Tibial artery (tissue), 4 donors: Measurements from ENCODE around the gene TRAPPC11.

ENCODE experiments used
- DNase-seq, 2 donors: peaks; one replicate each; pipeline ENCODE4 v3.0.0-alpha.2; 2019
- H3K27ac ChIP-seq, 2 donors: fragments of 200-600 bp; sonication (generic) in 1 of 2; 1 replicate in 1 of 2; 2 replicates in 1 of 2; pipeline ENCODE4 v1.5.1; 2018 to 2019; ENCODE audit warnings: mild to moderate bottlenecking in 1 of 2
- H3K27me3 ChIP-seq, 2 donors: fragments of 200-600 bp; sonication (generic) in 1 of 2; one replicate each; pipeline versions ENCODE4 v1.5.1 to v1.6.0; 2016 to 2019
- H3K36me3 ChIP-seq, 3 donors: fragments of 200-600 bp; sonication (generic) in 2 of 3; one replicate each; pipeline ENCODE4 v1.5.1; 2016 to 2019; ENCODE audit warnings: mild to moderate bottlenecking in 2 of 3
- H3K4me1 ChIP-seq, 4 donors: fragments of 200-600 bp; sonication (generic) in 2 of 4; 1 replicate in 3 of 4; 2 replicates in 1 of 4; pipeline ENCODE4 v1.5.1; 2016 to 2019
- H3K4me3 ChIP-seq, 2 donors: fragments of 200-600 bp; sonication (generic) in 1 of 2; 1 replicate in 1 of 2; 2 replicates in 1 of 2; pipeline ENCODE4 v1.5.1; 2018 to 2019; ENCODE audit warnings: mild to moderate bottlenecking in 2 of 2
- H3K9me3 ChIP-seq, 3 donors: fragments of 200-600 bp; sonication (generic) in 1 of 3; one replicate each; pipeline ENCODE4 v1.5.1; 2016 to 2019
- intact Hi-C: fragments of 100-400 bp; cut with DNase I; formaldehyde crosslinking; loops from one replicate; pipeline ENCODE4 v1.15.0; 2023; ENCODE audit warnings: low total_unique reads
- TF ChIP-seq, protein P1 (sequence below), 2 experiments: fragments of 200-600 bp in 1 of 2; fragments of 450-650 bp in 1 of 2; IDR thresholded peaks; one replicate each; pipeline ENCODE4 v1.5.1; 2017 to 2019; ENCODE audit warnings: antibody characterized with exemption in 2 of 2, mild to moderate bottlenecking in 1 of 2, moderate library complexity in 1 of 2

TRAPPC11 gene

DNA sequence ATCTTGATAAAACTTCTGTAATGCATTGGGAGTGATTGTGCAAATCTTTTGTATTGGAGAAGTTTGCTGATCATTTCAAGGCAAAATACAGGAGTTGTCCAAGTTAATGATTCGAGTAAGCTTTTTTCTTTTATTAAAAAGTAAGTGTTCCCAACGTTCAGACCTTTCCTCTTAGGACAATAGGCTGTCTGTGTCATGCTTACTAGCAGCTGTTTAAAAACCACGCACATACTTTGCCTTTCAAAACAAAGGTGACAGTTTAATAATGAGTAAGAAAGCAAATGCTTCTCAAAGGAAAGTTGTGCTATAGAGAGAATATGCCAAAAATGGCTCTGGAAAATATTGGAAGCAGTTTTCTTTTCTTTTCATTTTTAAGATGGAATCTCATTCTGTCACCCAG is 11.2 kb downstream of the TRAPPC11 start:
- no peaks in the 10 kb centered on the region for H3K9me3 ChIP-seq
- no peaks in the 10 kb centered on the region for H3K27me3 ChIP-seq
- DNase-seq, result no peak
- no peak overlapping the region for H3K4me3 ChIP-seq
- H3K27ac ChIP-seq, result no peak overlapping the region
- intact Hi-C loops, result no loop called here
- TF ChIP-seq, protein P1, sequence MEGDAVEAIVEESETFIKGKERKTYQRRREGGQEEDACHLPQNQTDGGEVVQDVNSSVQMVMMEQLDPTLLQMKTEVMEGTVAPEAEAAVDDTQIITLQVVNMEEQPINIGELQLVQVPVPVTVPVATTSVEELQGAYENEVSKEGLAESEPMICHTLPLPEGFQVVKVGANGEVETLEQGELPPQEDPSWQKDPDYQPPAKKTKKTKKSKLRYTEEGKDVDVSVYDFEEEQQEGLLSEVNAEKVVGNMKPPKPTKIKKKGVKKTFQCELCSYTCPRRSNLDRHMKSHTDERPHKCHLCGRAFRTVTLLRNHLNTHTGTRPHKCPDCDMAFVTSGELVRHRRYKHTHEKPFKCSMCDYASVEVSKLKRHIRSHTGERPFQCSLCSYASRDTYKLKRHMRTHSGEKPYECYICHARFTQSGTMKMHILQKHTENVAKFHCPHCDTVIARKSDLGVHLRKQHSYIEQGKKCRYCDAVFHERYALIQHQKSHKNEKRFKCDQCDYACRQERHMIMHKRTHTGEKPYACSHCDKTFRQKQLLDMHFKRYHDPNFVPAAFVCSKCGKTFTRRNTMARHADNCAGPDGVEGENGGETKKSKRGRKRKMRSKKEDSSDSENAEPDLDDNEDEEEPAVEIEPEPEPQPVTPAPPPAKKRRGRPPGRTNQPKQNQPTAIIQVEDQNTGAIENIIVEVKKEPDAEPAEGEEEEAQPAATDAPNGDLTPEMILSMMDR (IDR thresholded peaks at IDR 0.05), result no peak
- H3K36me3 ChIP-seq, result peaks cover 49 to 75% (median 65%) of the 10 kb centered on the region in 3 donors
- H3K4me1 ChIP-seq, result no peaks in the 10 kb centered on the region

DNA sequence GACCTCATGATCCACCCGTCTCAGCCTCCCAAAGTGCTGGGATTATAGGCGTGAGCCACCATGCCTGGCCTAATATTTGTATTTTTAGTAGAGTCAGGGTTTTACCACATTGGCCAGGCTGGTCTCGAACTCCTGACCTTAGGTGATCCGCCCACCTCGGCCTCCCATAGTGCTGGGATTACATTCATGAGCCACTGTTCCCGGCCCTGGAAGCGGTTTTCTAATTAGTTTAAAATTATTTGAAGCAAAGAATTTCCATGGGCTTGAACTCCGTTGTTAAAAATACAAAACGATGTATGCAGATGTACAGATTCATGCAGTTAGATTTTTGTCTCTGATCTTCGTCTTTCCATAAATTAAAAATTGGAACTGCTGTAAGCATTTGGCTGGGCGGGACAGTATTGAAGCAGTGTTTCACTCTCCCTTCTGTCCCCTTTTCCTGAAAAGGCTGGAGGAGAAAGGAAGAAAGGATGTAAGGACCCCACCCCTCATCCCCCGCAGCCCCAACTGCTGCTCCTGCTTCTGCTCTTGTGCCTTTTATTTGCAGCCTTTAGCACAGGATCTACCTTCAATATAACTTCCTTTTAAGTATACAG is 12.0 kb downstream of the TRAPPC11 start:
- Histone ChIP-seq H3K4me3 (no peak overlapping the region), H3K27me3 (no peaks in the 10 kb centered on the region), H3K36me3 (peaks cover 50 to 74% (median 66%) of the 10 kb centered on the region in 3 donors), H3K27ac (no peak overlapping the region), H3K4me1 (no peaks in the 10 kb centered on the region), H3K9me3 (no peaks in the 10 kb centered on the region)
- TF ChIP-seq, protein P1 (IDR thresholded peaks at IDR 0.05), result no peak
- no peak for DNase-seq
- intact Hi-C loops, result no loop called here

DNA sequence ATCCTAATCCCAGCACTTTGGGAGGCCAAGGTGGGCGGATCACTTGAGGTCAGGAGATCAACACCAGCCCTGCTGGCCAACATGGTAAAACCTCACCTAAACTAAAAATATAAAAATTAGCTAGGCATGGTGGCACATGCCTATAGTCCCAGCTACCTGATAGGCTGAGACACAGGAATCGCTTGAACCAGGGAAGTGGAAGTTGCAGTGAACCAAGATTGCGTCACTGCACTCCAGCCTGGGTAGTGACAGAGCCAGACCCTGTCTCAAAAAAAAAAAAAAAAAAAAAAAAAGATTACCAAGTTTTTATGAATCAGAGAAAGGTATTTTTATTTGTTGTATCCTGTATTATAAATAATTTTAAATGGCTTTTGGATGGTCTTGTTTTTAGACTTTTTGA is 15.1 kb downstream of the TRAPPC11 start:
- DNase-seq, result no peak
- no peaks in the 10 kb centered on the region for H3K9me3 ChIP-seq
- intact Hi-C loops, result no loop called here
- no peaks in the 10 kb centered on the region for H3K27me3 ChIP-seq
- H3K4me3 ChIP-seq, result no peak overlapping the region
- TF ChIP-seq, protein P1 (IDR thresholded peaks at IDR 0.05), result no peak
- peaks cover 51 to 76% (median 62%) of the 10 kb centered on the region in 3 donors for H3K36me3 ChIP-seq
- H3K4me1 ChIP-seq, result no peaks in the 10 kb centered on the region
- H3K27ac ChIP-seq, result no peak overlapping the region

DNA sequence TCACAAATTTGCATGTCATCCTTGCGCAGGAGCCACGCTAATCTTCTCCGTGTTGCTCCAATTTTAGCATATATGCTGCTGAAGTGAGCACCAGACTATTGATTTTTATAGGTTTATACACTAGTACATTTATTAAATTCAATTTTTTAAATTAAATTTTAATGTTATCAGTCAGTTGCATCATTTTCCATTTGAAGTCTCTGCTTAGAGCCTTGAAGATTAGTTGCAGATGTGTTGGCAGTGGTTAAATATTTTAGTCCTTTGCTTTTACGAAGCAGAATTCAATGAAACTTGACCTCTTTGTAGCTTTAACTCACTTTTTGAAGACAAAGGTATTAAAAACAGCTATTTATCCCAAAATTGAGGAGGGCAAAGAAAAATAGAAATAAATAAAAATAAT is 16.5 kb downstream of the TRAPPC11 start:
- no peak for DNase-seq
- Histone ChIP-seq H3K4me1 (no peaks in the 10 kb centered on the region), H3K4me3 (no peak overlapping the region), H3K9me3 (no peaks in the 10 kb centered on the region), H3K27ac (no peak overlapping the region), H3K36me3 (peaks cover 47 to 76% (median 59%) of the 10 kb centered on the region in 3 donors), H3K27me3 (no peaks in the 10 kb centered on the region)
- TF ChIP-seq, protein P1 (IDR thresholded peaks at IDR 0.05), result no peak
- intact Hi-C loops, result no loop called here

DNA sequence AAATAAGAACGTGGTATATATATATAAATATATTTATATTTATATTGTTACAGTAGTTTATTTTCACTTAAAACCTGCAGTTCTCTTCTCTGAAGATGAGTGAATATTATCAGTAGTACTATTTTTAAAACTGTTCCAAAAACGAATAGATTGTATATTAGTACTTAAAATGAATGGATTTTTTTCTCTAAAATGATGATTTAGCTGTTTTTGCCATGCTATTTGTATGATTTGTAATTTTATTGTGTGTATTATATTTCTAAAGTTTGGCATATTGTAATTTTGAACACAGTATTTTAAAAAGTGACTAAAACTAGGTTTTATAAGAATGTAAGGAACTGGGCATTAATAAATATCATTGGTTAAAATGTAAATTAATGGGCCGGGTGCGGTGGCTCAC is 22.0 kb downstream of the TRAPPC11 start:
- TF ChIP-seq, protein P1 (IDR thresholded peaks at IDR 0.05), result no peak
- Histone ChIP-seq H3K27ac (no peak overlapping the region), H3K36me3 (peaks cover 64 to 84% (median 80%) of the 10 kb centered on the region in 3 donors), H3K27me3 (no peaks in the 10 kb centered on the region), H3K9me3 (no peaks in the 10 kb centered on the region), H3K4me3 (no peak overlapping the region), H3K4me1 (no peaks in the 10 kb centered on the region)
- no peak for DNase-seq
- intact Hi-C loops, result no loop called here

DNA sequence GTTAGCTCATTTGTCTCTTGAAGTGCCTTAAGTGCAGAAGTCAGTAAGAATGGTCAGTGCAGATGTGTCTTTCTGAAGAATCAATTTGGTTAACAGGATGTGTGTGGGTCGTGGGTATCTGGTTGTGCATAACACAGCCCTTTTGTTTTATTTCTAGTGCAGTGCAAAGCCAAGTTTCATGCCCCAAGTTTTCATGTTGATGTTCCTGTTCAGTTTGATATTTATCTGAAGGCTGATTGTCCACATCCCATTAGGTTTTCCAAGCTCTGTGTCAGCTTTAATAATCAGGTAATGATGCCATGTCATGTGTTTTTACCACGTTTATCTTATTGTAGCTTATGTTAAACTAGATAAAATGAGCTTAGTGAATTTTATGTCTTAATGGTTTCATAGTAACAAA is 27.4 kb downstream of the TRAPPC11 start:
- TF ChIP-seq, protein P1 (IDR thresholded peaks at IDR 0.05), result no peak
- intact Hi-C loops, result no loop called here
- peaks cover 67 to 83% (median 72%) of the 10 kb centered on the region in 3 donors for H3K36me3 ChIP-seq

More for the DNA sequence above, 27.4 kb downstream of the TRAPPC11 start:
- no peak for DNase-seq
- Histone ChIP-seq H3K9me3 (no peaks in the 10 kb centered on the region), H3K4me1 (no peaks in the 10 kb centered on the region), H3K27ac (no peak overlapping the region), H3K4me3 (no peak overlapping the region), H3K27me3 (no peaks in the 10 kb centered on the region)
